HG03571 (cell line): Measurements from ENCODE around the gene KCNIP3.

Experiments used
- ATAC-seq: cut with Tn5 transposase; IDR thresholded peaks from one replicate; pipeline ENCODE4 v1.9.1; 2021; ENCODE audit not compliant: unreplicated experiment

Gene KCNIP3

GRCh38 chr2:95294579-95295250, 2.4 kb upstream of the KCNIP3 start:
- ATAC-seq = no peak

GRCh38 chr2:95295376-95295775, 1.8 kb upstream of the KCNIP3 start:
- ATAC-seq = no peak

GRCh38 chr2:95296011-95296410, 1.1 kb upstream of the KCNIP3 start:
- ATAC-seq = no peak

DNA sequence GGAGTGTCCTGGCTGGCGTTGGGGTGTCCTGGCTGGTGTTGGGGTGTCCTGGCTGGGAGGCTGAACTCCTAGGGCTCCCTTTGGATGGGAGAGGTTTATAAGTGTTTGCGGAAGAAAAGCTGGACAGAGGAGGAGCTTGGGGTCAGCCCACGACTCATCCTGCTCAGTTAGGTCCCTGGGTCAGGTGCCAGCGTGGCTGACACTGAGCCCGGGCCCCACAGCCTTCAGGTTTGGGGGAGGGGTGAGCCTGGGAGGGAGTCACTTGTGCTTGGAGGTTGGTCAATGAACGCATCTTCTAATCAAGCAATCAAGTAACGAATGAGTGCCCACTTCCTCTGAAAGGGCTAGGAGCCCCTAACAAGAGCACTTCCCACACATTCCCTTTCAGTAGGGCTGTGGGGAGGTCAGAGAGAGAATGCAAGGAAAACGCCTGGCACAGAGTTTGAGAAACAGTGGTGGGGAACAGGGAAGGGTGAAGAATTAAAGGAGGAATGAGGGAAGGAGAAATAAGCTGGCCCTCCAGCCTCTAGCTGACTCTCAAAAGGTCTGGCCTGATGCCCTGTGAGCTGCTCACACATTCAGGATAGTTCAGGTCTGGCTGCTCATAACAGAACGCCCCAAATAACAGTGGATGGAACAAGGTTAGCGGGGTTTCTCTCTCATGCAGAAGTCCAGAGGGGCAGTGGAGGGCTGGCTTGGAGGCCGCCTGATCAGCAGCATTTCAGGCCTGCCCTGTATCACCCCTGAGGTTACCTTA, 670 bp downstream of the KCNIP3 start:
- ATAC-seq = no peak

- no peak for ATAC-seq
Observed at GRCh38 chr2:95298486-95299111, 1.5 kb downstream of the KCNIP3 start.

GRCh38 chr2:95299961-95300360, 2.8 kb downstream of the KCNIP3 start:
- no peak for ATAC-seq

DNA sequence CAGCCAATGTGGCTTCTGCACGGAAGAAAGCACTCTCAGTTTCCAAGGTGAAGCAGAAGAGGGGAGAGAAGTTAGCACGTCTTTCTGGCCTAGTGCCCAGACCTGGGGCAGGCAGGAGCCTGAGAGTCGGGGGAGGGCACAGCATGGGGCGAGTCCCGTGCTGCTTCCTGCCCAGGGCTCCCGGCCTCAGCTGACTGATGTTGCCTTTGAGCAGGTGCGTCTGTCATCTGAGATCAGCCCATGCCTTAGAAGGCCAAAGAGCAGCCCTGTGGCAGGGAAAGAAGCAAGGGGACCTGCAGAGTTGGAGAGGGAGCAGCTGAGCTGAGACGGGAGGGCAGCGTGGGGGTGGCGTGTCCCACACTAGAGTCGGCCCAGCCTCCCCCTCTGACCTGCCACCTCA, 3.3 kb downstream of the KCNIP3 start:
- no peak for ATAC-seq

DNA sequence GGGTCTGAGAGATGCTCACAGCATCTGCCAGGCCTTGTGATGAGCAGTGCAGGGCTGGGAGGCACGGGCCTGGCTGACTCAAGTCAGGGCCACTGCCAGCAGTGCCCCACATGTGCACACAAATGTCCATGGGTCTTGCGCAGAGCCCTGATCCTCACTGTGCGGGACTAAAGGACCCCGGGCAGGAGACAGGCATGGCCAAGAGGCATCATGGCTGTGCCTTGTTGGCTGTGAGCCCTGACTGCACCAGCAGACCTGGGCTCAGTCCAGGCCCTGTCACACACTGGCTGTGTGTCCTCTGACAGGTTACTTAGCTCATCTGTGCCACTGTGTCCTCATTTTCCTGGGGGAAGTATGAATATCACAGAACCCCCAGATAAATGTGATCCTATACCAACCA, 4.0 kb downstream of the KCNIP3 start:
- ATAC-seq = no peak

DNA sequence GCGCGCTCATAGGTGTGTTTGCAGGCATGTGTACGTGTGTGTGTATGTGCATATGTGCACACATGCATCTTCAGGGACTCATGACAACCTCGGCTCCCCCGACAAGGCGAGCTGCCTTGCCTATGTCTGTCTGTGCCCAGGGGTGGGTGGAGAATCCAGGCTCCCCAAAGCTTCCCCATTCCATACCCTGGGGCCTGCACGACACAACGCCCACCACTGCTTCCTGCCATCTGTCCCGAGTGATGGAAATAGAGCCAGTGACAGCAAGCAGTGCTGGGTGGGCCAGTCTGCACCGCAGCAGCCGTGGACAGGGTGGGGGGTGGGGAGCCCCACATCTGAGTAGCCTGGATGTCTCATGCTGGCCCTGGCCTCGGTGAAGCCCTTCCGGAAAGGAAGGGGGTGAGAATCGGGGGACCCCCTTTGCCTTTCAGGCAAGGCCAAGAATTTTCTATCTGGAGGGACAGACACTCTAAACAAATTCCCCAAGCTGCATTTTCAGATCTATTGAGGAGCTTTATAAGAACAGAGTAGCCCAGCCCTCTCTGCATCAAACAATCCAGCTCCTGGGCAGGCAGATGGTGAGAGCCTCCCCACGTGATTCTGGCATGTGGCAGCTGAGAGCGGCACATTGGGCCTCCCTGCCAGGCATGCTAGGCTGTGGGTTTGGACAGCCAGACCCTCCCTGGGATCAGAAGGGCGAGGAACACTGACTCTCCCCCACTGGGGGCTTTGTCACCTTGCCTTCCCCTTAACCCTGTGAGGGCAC, 4.9 kb downstream of the KCNIP3 start:
- no peak for ATAC-seq

- ATAC-seq = no peak
Observed at GRCh38 chr2:95303191-95303919, 6.2 kb downstream of the KCNIP3 start.

DNA sequence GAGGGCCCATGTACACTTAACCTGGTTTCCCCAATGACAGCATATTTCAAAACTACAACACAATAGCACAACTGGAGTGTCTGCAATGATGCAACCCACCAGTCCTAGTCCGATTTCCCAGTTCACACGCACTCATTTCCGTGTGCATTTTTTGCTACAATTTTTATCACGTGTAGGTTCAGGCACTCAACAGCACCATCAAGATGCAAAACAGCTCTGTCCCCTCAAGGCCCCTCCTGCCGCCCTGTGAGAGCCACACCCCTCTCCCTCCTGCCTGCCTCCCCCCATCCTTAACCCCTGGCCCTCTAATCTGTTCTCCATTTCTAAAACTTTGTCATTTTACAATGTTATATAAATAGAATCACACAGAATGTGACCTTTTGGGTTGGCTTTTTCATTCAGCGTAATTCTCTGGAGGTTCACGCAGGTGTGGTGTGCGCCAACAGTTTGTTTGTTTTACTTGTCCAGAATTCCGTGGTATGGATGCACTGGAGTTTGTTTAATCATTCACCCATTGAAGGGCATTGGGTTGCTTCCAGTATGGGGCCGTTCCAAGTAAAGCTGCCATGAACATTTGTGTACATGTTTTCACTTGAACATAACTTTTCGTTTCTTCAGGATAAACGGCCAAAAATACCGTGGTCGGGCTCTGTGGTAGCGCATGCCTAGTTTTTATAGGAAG, 8.4 kb downstream of the KCNIP3 start:
- no peak for ATAC-seq

GRCh38 chr2:95306336-95306895, 9.3 kb downstream of the KCNIP3 start:
- no peak for ATAC-seq

GRCh38 chr2:95307036-95307435, 9.9 kb downstream of the KCNIP3 start:
- ATAC-seq = no peak

GRCh38 chr2:95307878-95308277, 10.7 kb downstream of the KCNIP3 start:
- ATAC-seq = no peak

- no peak for ATAC-seq
Observed at GRCh38 chr2:95308426-95308990, 11.4 kb downstream of the KCNIP3 start.

GRCh38 chr2:95309599-95309998, 12.5 kb downstream of the KCNIP3 start:
- no peak for ATAC-seq

- no peak for ATAC-seq
Observed at GRCh38 chr2:95310216-95310615, 13.1 kb downstream of the KCNIP3 start.

GRCh38 chr2:95310651-95311050, 13.5 kb downstream of the KCNIP3 start:
- ATAC-seq = no peak

DNA sequence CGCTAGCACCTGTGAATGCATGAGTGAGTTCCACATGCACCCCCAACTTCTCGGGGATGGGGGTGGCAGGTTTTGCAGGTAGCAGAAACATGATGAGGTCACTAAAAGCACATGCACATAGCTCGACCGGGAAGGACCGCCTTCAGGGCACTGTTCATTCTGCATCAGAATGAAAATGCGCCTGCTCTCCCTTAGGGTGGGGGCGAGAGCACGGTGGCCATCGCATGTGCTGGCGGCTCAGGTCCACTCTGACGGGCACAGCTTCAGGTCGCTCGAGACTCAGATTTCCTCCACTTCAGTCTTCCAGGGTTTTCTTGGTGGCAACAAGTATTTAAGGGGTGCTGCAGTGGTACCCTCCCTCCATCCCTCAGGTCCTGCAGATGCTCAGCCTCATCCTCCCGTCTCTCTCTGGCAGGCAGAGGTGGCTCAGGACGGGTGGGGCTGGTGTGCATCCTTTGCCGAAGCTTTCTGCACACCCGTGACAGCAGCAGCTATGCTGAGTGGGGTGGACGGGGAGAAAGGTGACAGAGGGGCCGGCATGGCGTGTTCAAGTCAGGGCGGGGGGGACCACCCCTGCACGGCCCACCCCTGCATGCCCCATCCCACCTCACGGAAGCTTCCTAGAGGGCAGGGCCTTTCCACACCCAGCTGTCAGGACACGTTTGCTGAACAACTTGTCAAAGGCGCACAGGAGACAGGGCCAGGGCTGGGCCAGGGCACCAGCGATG, 14.8 kb downstream of the KCNIP3 start:
- no peak for ATAC-seq
